GM12878 (cell line): ENCODE data around the gene AGAP1.

ENCODE experiments used
- EP300 ChIP-seq, 2 experiments: fragments of 150-350 bp in 1 of 2; IDR thresholded peaks; 2 replicates each; pipeline ENCODE4 v1.6.1; 2011 to 2012; ENCODE audit warnings: low read depth in 2 of 2, low read length in 2 of 2, borderline replicate concordance in 1 of 2, improper control_type of control experiment in 1 of 2, inconsistent platforms in 1 of 2; ENCODE audit not compliant: control insufficient read depth in 1 of 2
- MEF2B ChIP-seq: fragments of 450-650 bp; IDR thresholded peaks from 2 replicates; pipeline ENCODE4 v1.6.1; 2018; ENCODE audit warnings: mild to moderate bottlenecking, moderate library complexity; ENCODE audit not compliant: partially characterized antibody, poor library complexity, severe bottlenecking
- ZNF384 ChIP-seq: IDR thresholded peaks from 2 replicates; pipeline ENCODE4 v1.6.1; 2012; ENCODE audit warnings: low read depth, mild to moderate bottlenecking, low read length, improper control_type of control experiment, borderline replicate concordance

GRCh38 chr2:235512699-235513053 lies 18.8 kb downstream of the AGAP1 start:
- TF ChIP-seq MEF2B: no peak
- no peak for TF ChIP-seq ZNF384
- no peak for TF ChIP-seq EP300 (IDR thresholded peaks at IDR 0.05; ENCODE audit: borderline replicate concordance in 1 of 2, control insufficient read depth in 1 of 2, low read depth in 2 of 2, low read length in 2 of 2)
